Measurements from ENCODE around the gene NET1.
"Not testable (repeated sequence)": the region's sequence is repeated elsewhere in the genome, so short reads cannot be mapped to it uniquely, and the experiment has no call there.

The NET1 gene

GRCh38 chr10:5399332-5399731, 13.0 kb upstream of the NET1 start:
- DNase-seq, result no peak

- no peak for DNase-seq
Measured at GRCh38 chr10:5400468-5401240, 11.7 kb upstream of the NET1 start.

- DNase-seq, result no peak
Measured at GRCh38 chr10:5402798-5403197, 9.6 kb upstream of the NET1 start.

- no peak for DNase-seq
Measured at GRCh38 chr10:5404208-5405041, 7.9 kb upstream of the NET1 start, which contains the start of gene TUBAL3. TUBAL3 (minus strand) TSS chr10:5404828; CDS start chr10:5404792, 36 bp downstream.

- DNase-seq, result no peak
Measured at GRCh38 chr10:5406918-5407317, 5.4 kb upstream of the NET1 start.

- not testable (repeated sequence) for DNase-seq
Measured at GRCh38 chr10:5410787-5411186, 1.6 kb upstream of the NET1 start.

GRCh38 chr10:5411941-5412276, 448 bp upstream of the NET1 start:
- no peak for DNase-seq

GRCh38 chr10:5413012-5413938, 918 bp downstream of the NET1 start:
- no peak for DNase-seq

- DNase-seq, result no peak
Measured at GRCh38 chr10:5416981-5417380, 4.6 kb downstream of the NET1 start.

GRCh38 chr10:5418584-5418983, 6.2 kb downstream of the NET1 start:
- no peak for DNase-seq

- no peak for DNase-seq
Measured at GRCh38 chr10:5419466-5420094, 7.2 kb downstream of the NET1 start.

- DNase-seq, result no peak
Measured at GRCh38 chr10:5423771-5424170, 11.4 kb downstream of the NET1 start.

GRCh38 chr10:5424751-5425150, 12.4 kb downstream of the NET1 start:
- DNase-seq, result no peak

- DNase-seq, result no peak
Measured at GRCh38 chr10:5428133-5428532, 15.8 kb downstream of the NET1 start.

- DNase-seq, result no peak
Measured at GRCh38 chr10:5433182-5433581, 20.8 kb downstream of the NET1 start.

- DNase-seq, result no peak
Measured at GRCh38 chr10:5434017-5434753, 21.8 kb downstream of the NET1 start.

GRCh38 chr10:5435328-5435727, 23.0 kb downstream of the NET1 start:
- DNase-seq, result no peak

- no peak for DNase-seq
Measured at GRCh38 chr10:5440206-5440605, 27.8 kb downstream of the NET1 start.

GRCh38 chr10:5441106-5441505, 28.7 kb downstream of the NET1 start:
- DNase-seq, result no peak

- no peak for DNase-seq
Measured at GRCh38 chr10:5442065-5442989, 30.0 kb downstream of the NET1 start.

GRCh38 chr10:5442990-5443370, 30.6 kb downstream of the NET1 start:
- DNase-seq, result no peak
